Stimulated activated CD8-positive, alpha-beta memory T cell treated with anti-CD3 and anti-CD28 coated beads, Interleukin-4, amount 100 ng/mL, for 48 hours (primary cell): ENCODE data around the gene ZNF670.

ENCODE experiments used
- DNase-seq: peaks from one replicate; pipeline ENCODE4 v3.0.0-alpha.2; 2020

ZNF670 gene

GRCh38 chr1:247103859-247104591, 25.4 kb upstream of the ZNF670 start, which contains the start of gene ZNF669:
TSS of gene ZNF669 (minus strand) at chr1:247104356. CDS start at chr1:247104199, 157 bp downstream.
- peak; percentile 95 for DNase-seq

- no peak for DNase-seq
Observed at GRCh38 chr1:247102381-247102780, 23.8 kb upstream of the ZNF670 start.

GRCh38 chr1:247100676-247101279, 22.2 kb upstream of the ZNF670 start:
- DNase-seq: no peak

- no peak for DNase-seq
Observed at GRCh38 chr1:247096958-247097357, 18.3 kb upstream of the ZNF670 start.

GRCh38 chr1:247096544-247096943, 17.9 kb upstream of the ZNF670 start:
- DNase-seq: no peak

- DNase-seq: no peak
Observed at GRCh38 chr1:247096112-247096511, 17.5 kb upstream of the ZNF670 start.

- no peak for DNase-seq
Observed at GRCh38 chr1:247090455-247090854, 11.8 kb upstream of the ZNF670 start.

GRCh38 chr1:247089616-247090375, 11.2 kb upstream of the ZNF670 start:
- DNase-seq: no peak

- DNase-seq: no peak
Observed at GRCh38 chr1:247088967-247089366, 10.4 kb upstream of the ZNF670 start.

- no peak for DNase-seq
Observed at GRCh38 chr1:247087256-247087655, 8.6 kb upstream of the ZNF670 start.

GRCh38 chr1:247085310-247085709, 6.7 kb upstream of the ZNF670 start:
- DNase-seq: no peak

GRCh38 chr1:247084771-247085170, 6.2 kb upstream of the ZNF670 start:
- DNase-seq: no peak

- peak; percentile 30 for DNase-seq
Observed at GRCh38 chr1:247079141-247079874, 697 bp upstream of the ZNF670 start.

GRCh38 chr1:247077876-247078257, 744 bp downstream of the ZNF670 start:
- no peak for DNase-seq

GRCh38 chr1:247077213-247077612, 1.4 kb downstream of the ZNF670 start:
- DNase-seq: no peak

- no peak for DNase-seq
Observed at GRCh38 chr1:247070645-247071044, 8.0 kb downstream of the ZNF670 start.

- no peak for DNase-seq
Observed at GRCh38 chr1:247064304-247064703, 14.3 kb downstream of the ZNF670 start.

GRCh38 chr1:247060771-247061170, 17.8 kb downstream of the ZNF670 start:
- no peak for DNase-seq

- DNase-seq: no peak
Observed at GRCh38 chr1:247056071-247056470, 22.5 kb downstream of the ZNF670 start.

GRCh38 chr1:247054992-247055415, 23.6 kb downstream of the ZNF670 start:
- DNase-seq: no peak

GRCh38 chr1:247047702-247048101, 30.9 kb downstream of the ZNF670 start:
- no peak for DNase-seq

GRCh38 chr1:247047260-247047659, 31.4 kb downstream of the ZNF670 start:
- DNase-seq: no peak

- no peak for DNase-seq
Observed at GRCh38 chr1:247043406-247043805, 35.2 kb downstream of the ZNF670 start.
